Neuronal stem cell (in vitro differentiated cells): ENCODE results near the gene RRP7A.
"Not testable (repeated sequence)": the region's sequence is repeated elsewhere in the genome, so short reads cannot be mapped to it uniquely, and the experiment has no call there.

ENCODE experiments used
- DNase-seq: peaks from one replicate; pipeline ENCODE4 v3.0.0-alpha.2; 2013; ENCODE audit warnings: low spot score
- H2AFZ ChIP-seq: one replicate; pipeline ENCODE4 v1.6.1; 2013; ENCODE audit warnings: mild to moderate bottlenecking, low read length, inconsistent platforms
- H2AK5ac ChIP-seq: 2 replicates; pipeline ENCODE4 v1.6.1; 2013; ENCODE audit warnings: low read depth, mild to moderate bottlenecking, inconsistent platforms, low read length, moderate library complexity, mixed read lengths
- H2BK120ac ChIP-seq: 2 replicates; pipeline ENCODE4 v1.6.1; 2013; ENCODE audit warnings: low read depth, mild to moderate bottlenecking, inconsistent platforms, low read length, moderate library complexity, mixed read lengths
- H2BK12ac ChIP-seq: one replicate; pipeline ENCODE4 v1.6.1; 2013; ENCODE audit warnings: low read length, inconsistent platforms
- H2BK15ac ChIP-seq: 2 replicates; pipeline ENCODE4 v1.6.1; 2013; ENCODE audit warnings: mild to moderate bottlenecking, low read length, inconsistent platforms, mixed read lengths
- H2BK5ac ChIP-seq: one replicate; pipeline ENCODE4 v1.6.1; 2013; ENCODE audit warnings: inconsistent platforms, mild to moderate bottlenecking, low read length, moderate library complexity
- H3K14ac ChIP-seq: one replicate; pipeline ENCODE4 v1.6.1; 2013; ENCODE audit warnings: low read length, inconsistent platforms
- H3K18ac ChIP-seq: 2 replicates; pipeline ENCODE4 v1.6.1; 2013; ENCODE audit warnings: low read length, inconsistent platforms
- H3K23ac ChIP-seq: 2 replicates; pipeline ENCODE4 v1.6.1; 2013; ENCODE audit warnings: low read depth, mild to moderate bottlenecking, mixed read lengths, low read length, inconsistent platforms; ENCODE audit not compliant: poor library complexity
- H3K27ac ChIP-seq: replicated peaks from 3 replicates; pipeline ENCODE4 v1.5.1; 2013; ENCODE audit warnings: low read length, inconsistent platforms
- H3K27me3 ChIP-seq, 3 experiments: 2 replicates each; pipeline ENCODE4 v1.6.1; 2013; ENCODE audit warnings: low read length in 3 of 3, mild to moderate bottlenecking in 2 of 3, inconsistent platforms in 1 of 3, low read depth in 1 of 3, mixed read lengths in 1 of 3, moderate library complexity in 1 of 3; ENCODE audit not compliant: control insufficient read depth in 3 of 3, insufficient read depth in 3 of 3
- H3K36me3 ChIP-seq, 2 donors: replicated peaks in 1 of 2; 2 replicates each; pipeline ENCODE4 v1.6.1; 2013; ENCODE audit warnings: low read length in 2 of 2; ENCODE audit not compliant: control insufficient read depth in 2 of 2, insufficient read depth in 2 of 2
- H3K4ac ChIP-seq: 2 replicates; pipeline ENCODE4 v1.6.1; 2013; ENCODE audit warnings: inconsistent platforms, mild to moderate bottlenecking, low read length, moderate library complexity
- H3K4me1 ChIP-seq, 2 donors: 1 replicate in 1 of 2; 2 replicates in 1 of 2; pipeline ENCODE4 v1.6.1; 2013; ENCODE audit warnings: low read length in 2 of 2, low read depth in 1 of 2; ENCODE audit not compliant: control insufficient read depth in 2 of 2, insufficient read depth in 1 of 2
- H3K4me2 ChIP-seq: one replicate; pipeline ENCODE4 v1.6.1; 2013; ENCODE audit warnings: mild to moderate bottlenecking, low read length, inconsistent platforms; ENCODE audit not compliant: insufficient read depth, poor library complexity, severe bottlenecking
- H3K4me3 ChIP-seq, 2 donors: 2 replicates each; pipeline ENCODE4 v1.5.1; 2013; ENCODE audit warnings: low read length in 2 of 2, mild to moderate bottlenecking in 2 of 2, inconsistent platforms in 1 of 2, moderate library complexity in 1 of 2
- H3K79me1 ChIP-seq: one replicate; pipeline ENCODE4 v1.6.1; 2013; ENCODE audit warnings: low read depth, mild to moderate bottlenecking, inconsistent platforms, low read length, moderate library complexity
- H3K9ac ChIP-seq: one replicate; pipeline ENCODE4 v1.6.1; 2013; ENCODE audit warnings: mild to moderate bottlenecking, low read depth, low read length, inconsistent platforms; ENCODE audit not compliant: poor library complexity
- H3K9me3 ChIP-seq, 2 donors: replicated peaks in 1 of 2; 2 replicates each; pipeline versions ENCODE3 to v1.6.1; 2013; ENCODE audit warnings: low read length in 2 of 2, mild to moderate bottlenecking in 2 of 2, inconsistent platforms in 1 of 2, low read depth in 1 of 2, mixed read lengths in 1 of 2, moderate library complexity in 1 of 2; ENCODE audit not compliant: control insufficient read depth in 2 of 2, insufficient read depth in 1 of 2
- H4K8ac ChIP-seq: one replicate; pipeline ENCODE4 v1.6.1; 2013; ENCODE audit warnings: low read depth, mild to moderate bottlenecking, inconsistent platforms, low read length, moderate library complexity
- H4K91ac ChIP-seq: one replicate; pipeline ENCODE4 v1.6.1; 2013; ENCODE audit warnings: low read length, low read depth, mild to moderate bottlenecking, inconsistent platforms; ENCODE audit not compliant: poor library complexity
- WGBS, 2 donors: extraction: QIAGEN DNeasy Blood & Tissue Kit; methylation state at CpG; one replicate each; pipeline ENCODE4 v1.1.7; 2013; ENCODE audit warnings: missing lambda C conversion rate in 2 of 2, mixed read lengths in 1 of 2; ENCODE audit not compliant: insufficient read length in 2 of 2, insufficient replicate concordance in 1 of 2; ENCODE audit errors: extremely low coverage in 2 of 2; 5-methylcytosine and 5-hydroxymethylcytosine counted together

Gene RRP7A

DNA sequence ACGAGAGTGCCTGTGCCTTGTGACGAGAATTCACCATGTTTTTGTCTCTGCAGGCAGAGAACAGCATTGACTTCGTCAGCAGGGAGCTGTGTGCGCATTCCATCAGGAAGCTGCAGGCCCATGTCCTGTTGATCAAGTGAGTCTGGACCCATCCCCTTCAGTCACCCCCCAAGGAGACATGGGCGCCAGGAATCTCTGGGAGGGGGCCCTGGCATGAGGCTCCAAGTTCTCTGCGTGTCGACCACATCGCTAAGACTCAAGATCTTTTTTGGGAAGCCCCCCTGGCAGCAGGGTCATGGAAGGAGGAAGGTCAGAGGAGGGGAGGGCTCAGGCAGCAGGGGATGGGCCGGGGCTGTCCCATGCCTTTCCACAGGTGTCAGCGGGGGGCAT is 10.6 kb downstream of the RRP7A start:
- not testable (repeated sequence) for H2AK5ac ChIP-seq, H3K14ac ChIP-seq, H2BK12ac ChIP-seq, H4K8ac ChIP-seq, H2BK120ac ChIP-seq, H3K4ac ChIP-seq, H3K79me1 ChIP-seq, H3K4me2 ChIP-seq, H3K23ac ChIP-seq, H3K27ac ChIP-seq, H4K91ac ChIP-seq, DNase-seq, H3K27me3 ChIP-seq, H2AFZ ChIP-seq, H3K4me1 ChIP-seq, H3K9ac ChIP-seq, H3K4me3 ChIP-seq, H3K9me3 ChIP-seq, H3K18ac ChIP-seq, H2BK5ac ChIP-seq, H2BK15ac ChIP-seq
- no CpG with 5 or more reads among the region's 10 CpGs for WGBS, 2 donors
- peaks cover 5 to 25% of the 10 kb centered on the region in 2 donors for H3K36me3 ChIP-seq

DNA sequence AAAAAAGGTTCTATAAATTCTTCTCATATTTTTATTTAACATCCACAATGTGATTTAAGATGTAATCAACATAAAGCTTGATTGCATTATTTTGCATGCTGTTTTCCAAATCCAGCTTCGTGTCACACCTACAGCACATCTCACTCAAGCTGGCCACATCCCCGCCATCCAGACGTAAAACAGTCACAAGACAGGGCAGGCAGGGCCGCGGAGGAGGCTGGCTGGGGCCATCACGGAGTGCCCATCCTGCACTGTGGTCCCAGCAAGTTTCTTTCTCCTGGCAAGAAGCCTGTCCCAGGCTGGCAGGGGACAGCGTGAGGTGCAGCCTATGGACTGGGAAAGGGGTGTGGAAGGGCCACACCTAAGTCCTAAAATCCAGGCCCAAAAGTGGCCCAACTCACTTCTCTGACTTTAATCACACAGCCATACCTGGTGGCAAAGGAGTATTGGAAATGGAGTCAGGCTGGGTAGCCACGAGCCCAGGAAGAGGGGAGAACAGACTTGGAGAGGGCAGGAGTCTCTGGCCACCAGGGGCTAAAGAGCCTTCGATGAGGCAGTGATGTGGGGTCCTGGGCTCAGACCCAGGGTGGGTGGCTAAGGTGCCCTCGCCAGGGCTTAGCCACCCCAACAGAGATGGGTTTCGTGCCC is 11.1 kb downstream of the RRP7A start:
- no CpG with 5 or more reads among the region's 11 CpGs for WGBS, 2 donors
- H3K27me3 ChIP-seq, H3K14ac ChIP-seq, H3K23ac ChIP-seq, H2AK5ac ChIP-seq, H4K8ac ChIP-seq, H2BK12ac ChIP-seq, H4K91ac ChIP-seq, H2AFZ ChIP-seq, H3K18ac ChIP-seq, H3K9ac ChIP-seq, H2BK5ac ChIP-seq, DNase-seq, H3K4ac ChIP-seq, H3K4me2 ChIP-seq, H3K79me1 ChIP-seq, H3K4me3 ChIP-seq, H3K4me1 ChIP-seq, H3K9me3 ChIP-seq, H2BK15ac ChIP-seq, H3K27ac ChIP-seq, H2BK120ac ChIP-seq: not testable (repeated sequence)
- H3K36me3 ChIP-seq = peaks cover 5 to 20% of the 10 kb centered on the region in 2 donors

DNA sequence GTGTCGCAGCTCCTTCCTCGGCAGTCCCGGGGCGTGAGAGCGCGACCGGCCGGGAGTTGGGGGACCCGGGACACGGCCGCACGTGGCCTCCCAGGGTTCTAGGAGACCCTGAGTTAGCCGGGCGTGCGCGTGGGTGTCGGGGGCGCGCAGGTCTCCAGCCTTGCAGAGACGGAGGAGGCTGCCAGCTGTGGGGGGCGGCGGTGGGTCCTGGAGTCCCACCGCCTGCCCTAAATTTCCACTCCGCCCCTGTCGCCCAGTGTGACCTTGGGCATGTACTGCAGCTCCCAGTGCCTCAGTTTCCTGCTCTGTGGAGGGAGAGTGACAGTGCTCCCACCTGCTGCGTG is 18.8 kb downstream of the RRP7A start:
- Histone ChIP-seq H3K23ac (peak overlapping the region; percentile 95), H2BK120ac (no peak overlapping the region), H3K14ac (peak overlapping the region; percentile 94), H3K9ac (peak overlapping the region; percentile 84), H2BK15ac (peak overlapping the region; percentile 58), H3K18ac (peak overlapping the region; percentile 94), H3K4me3 (peak overlapping the region in 1 of 2 donors; percentile 69), H2BK5ac (no peak overlapping the region), H3K9me3 (no peaks in the 10 kb centered on the region), H4K8ac (peak overlapping the region; percentile 23), H3K79me1 (no peaks in the 10 kb centered on the region), H3K4me1 (peaks cover 2 to 12% of the 10 kb centered on the region in 2 donors), H3K4me2 (peak overlapping the region; percentile 60), H3K27ac (no peak overlapping the region), H4K91ac (no peak overlapping the region), H3K36me3 (no peaks in the 10 kb centered on the region), H3K4ac (no peak overlapping the region), H2BK12ac (peak overlapping the region; percentile 73), H3K27me3 (peaks cover 0 to 2% (median 0%) of the 10 kb centered on the region in 3 experiments), H2AFZ (no peak overlapping the region), H2AK5ac (peak overlapping the region; percentile 84)
- no peak for DNase-seq
- no CpG with 5 or more reads among the region's 26 CpGs for WGBS, 2 donors

DNA sequence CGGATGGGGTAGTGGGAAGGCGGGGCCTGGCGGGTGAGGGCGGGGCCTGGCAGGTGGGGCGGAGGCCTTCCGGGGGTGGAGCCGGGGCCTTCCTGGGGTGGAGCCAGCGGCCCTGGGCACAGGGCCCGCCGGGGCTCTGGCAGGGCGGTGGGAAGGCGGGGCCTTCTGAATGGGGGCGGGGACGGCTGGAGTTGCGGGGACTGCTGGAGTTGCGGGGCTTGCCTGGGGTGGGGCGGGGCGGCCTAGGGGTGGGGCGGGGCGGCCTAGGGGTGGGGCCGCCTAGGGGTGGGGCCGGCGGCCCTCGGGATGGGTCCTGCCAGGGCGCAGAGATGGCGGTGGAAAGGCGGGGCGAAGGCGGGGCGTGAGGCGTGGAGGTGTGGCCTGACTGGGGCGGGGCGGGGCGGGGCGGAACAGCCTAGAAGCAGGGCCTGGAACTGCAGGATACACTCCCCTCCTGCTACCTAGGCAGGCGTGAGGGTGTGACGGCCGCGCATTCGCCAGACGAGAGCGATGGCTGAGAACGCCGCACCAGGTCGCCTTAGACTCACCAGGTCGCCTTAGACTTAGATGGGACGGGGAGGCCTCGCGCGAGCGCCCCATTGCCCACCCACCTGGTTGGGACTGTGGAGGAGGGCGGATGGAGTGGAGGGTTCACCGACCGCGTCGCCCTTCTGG is 19.3 kb downstream of the RRP7A start:
- Histone ChIP-seq H3K23ac (peak overlapping the region; percentile 95), H3K4me1 (peaks cover 2 to 15% of the 10 kb centered on the region in 2 donors), H3K18ac (peak overlapping the region; percentile 94), H4K8ac (peak overlapping the region; percentile 23), H3K27ac (no peak overlapping the region), H2BK120ac (no peak overlapping the region), H3K4ac (no peak overlapping the region), H3K9ac (peak overlapping the region; percentile 84), H3K4me2 (peak overlapping the region; percentile 60), H2BK12ac (no peak overlapping the region), H3K79me1 (no peaks in the 10 kb centered on the region), H3K9me3 (no peaks in the 10 kb centered on the region), H3K36me3 (no peaks in the 10 kb centered on the region), H3K27me3 (peaks cover 0 to 2% (median 0%) of the 10 kb centered on the region in 3 experiments), H2BK5ac (no peak overlapping the region), H2BK15ac (peak overlapping the region; percentile 58), H4K91ac (no peak overlapping the region), H2AFZ (no peak overlapping the region), H3K4me3 (peak overlapping the region in 1 of 2 donors; percentile 69), H3K14ac (peak overlapping the region; percentile 94), H2AK5ac (peak overlapping the region; percentile 84)
- peak; percentile 65 for DNase-seq
- WGBS, 2 donors = no CpG with 5 or more reads among the region's 56 CpGs
